GM19455 (cell line): ENCODE results near the gene NPM1.

ENCODE experiments used
- ATAC-seq: cut with Tn5 transposase; IDR thresholded peaks from one replicate; pipeline ENCODE4 v1.9.1; 2021; ENCODE audit not compliant: unreplicated experiment

Gene NPM1

DNA sequence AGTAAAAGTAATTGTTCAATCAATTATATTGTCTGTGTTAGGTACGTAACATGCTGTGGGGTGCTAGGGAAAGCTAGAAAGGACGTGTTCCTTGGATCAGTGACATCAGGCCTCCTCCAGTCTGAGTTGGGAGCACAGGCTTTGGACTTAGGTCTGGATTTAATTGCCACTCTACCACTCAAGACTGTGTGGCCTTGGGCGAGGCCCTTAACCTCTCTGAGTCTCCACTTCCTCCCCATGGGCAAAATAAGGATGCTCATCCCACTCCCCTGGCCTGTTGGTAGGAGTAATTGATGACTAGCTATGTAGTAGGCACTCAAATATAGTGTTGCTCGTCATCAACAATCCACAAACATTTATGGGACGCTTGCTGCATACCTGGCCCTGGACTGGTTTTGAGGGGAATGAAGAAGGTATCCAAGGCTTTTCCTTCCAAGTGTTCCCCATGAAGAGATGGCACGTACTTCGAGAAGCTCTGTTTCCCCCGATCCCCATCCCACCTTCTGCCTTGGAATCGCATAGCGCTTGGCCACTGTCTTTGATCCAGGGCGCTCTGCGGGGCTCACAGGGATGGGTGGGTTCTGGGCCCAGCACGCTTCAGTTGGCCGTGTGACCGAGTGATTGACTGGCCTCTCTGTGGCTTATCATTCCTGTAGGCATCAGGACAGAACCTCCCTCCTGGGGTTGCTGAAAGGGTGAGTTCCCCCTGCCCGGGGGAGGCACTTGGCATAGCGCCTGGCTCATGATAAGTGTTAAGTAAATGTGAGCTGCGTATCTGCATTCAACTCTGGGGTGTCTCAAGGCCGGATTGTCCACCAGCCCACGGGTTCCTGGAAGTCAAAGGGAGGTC is 39.9 kb downstream of the NPM1 start:
- ATAC-seq = no peak

DNA sequence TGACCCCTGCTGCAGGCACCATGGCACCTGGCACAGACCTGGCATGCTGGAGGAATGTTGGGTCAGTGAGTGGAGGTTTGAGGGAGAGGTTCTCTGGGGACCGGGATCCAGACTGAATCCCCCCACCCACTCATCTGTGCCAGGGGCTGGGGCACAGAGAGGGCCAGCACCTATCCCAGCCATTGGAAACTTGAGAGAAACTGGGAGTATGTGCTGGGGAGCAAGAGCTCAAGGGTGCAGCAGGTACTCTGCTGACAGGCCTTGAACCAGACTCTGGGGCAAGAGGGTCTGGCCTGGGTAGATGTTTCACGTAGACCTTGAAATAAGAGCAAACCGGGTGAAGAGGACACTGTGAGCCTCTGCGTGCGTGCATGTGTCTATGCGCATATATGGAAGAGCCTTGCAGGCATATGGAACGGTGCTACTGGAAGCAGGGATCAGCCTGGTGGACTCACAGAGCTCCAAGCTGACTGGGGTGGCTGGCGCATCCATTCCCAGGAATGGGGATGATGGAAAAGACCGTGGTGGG is 40.6 kb downstream of the NPM1 start:
- ATAC-seq = no peak

DNA sequence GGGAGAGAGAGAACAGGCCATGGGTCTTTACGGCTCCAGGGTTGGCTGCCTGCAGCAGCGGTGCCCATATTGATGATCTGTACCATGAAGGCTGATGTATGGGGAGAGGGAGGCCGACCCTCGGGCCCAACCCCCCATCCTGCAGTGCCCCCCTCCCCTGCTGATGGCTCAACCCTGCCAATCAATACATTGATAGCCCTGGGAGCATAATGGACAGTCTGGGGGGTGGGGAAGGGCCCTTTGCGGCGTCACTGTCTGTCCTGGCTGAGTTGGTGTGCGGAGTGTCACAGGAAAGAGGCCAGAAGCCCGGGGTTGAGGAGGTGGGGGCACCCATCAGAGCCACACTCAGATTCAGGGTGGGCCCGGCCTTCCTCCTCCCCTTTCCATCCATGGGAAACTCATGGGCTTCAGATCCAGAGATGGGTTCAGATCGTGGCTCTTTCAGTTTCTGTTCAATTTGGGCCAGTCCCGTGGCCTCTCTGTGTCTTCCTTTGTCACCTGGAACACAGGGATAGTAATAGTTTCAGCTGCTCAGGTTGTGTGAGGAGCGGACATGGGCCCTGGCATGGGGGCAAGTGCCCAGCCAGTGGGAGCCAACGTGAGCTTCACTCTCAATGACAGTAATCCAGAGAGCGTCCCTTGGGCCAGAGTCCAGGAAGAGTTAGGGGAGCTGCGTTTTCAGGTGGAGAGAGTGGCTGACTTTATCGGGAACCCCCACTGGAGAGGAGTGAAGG is 41.3 kb downstream of the NPM1 start:
- no peak for ATAC-seq

DNA sequence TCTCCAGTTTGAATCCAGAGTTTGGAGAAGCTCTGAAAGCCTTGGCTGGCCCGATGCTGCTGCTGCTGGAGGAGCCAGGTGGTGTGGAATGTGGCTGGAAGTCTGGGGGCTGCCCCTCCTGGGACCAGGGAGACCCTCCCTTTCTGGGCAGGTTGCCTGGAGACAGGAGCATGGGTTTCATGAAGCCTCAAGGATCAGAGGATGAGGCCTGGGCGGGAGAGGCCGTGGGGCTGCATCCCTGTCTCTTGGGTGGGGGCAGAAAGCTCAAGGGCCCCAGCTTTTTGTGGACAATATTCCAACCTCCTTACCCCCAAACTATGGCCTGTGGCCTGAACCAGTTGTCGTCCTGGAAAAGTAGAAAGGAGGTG is 41.9 kb downstream of the NPM1 start:
- ATAC-seq = no peak

DNA sequence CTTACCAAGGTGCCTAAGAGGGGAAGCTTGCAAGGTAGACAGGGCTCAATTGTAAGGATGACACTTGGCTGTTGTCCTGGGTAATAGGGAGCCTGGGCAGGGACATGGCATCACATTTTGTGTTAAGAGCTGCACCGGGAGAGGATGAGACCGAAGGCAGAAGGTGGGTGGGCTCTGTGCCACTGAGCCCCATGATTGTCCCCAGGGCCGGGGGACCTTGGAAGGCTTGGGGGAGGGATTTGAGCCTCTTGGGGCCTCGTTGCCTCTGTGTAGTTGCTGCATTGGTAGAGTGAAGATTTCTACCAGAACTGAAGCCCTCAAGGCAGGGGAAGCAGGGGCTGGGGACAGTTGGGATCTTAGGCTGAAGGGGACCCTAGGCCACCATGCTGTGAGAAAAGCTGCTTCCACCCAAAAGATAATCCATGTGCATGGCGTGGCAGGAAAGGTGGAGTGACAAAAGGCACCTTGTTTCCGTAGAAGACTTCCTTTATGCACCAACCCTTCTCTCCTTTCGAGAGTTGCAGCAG is 43.7 kb downstream of the NPM1 start:
- no peak for ATAC-seq

DNA sequence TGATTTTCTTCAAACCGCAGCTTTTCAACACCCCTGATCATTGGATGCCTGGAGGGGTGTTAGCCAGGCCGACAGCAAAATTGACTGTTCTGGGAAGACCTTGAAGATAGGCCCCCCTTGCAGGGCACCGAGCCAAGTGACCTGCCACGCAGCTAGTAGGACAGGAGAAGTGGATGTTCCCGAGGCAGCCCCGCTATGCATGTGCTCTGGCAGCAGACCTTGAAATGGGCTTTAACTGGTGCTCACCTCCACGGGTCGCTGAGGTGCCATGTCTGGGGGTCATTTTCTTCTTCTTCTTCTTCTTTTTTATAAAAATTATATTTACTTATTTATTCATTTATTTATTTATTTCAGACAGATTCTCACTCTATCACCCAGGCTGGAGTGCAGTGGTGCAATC is 44.4 kb downstream of the NPM1 start:
- ATAC-seq = no peak

DNA sequence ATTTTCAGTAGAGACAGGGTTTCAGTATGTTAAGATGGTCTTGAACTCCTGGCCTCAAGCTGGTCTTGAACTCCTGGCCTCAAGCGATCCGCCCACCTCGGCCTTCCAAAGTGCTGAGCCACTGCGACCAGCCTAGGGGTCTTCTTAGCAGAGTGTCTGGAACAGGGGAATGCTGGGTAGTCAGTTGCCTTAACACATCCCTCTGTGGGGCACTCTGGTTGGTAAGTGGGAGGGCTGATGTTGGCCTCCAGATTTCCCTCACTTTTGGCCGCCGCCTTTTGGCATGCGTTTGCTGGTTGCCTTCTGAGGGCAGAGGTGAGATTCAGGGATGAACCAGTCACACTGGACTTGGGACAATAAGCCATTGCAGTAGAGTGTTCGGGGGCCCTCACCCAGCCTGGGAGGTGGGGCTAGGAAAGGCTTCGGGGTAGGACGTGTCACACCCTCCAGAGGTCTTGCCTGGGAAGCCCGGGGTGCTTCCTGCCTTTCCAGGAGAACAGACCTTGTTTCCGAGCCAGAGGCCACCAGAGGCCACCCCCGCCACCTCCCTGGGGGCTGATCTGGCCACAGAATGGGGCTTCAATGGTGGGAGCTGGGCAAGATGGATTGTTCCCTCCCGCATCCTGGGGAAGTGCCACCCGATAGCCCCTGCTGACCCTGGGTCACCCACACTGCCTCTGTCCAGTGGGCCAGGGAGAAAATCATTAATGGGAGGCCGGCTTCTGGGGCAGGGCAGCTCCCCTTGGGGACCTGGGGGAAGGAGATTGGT is 45.1 kb downstream of the NPM1 start:
- ATAC-seq = no peak

DNA sequence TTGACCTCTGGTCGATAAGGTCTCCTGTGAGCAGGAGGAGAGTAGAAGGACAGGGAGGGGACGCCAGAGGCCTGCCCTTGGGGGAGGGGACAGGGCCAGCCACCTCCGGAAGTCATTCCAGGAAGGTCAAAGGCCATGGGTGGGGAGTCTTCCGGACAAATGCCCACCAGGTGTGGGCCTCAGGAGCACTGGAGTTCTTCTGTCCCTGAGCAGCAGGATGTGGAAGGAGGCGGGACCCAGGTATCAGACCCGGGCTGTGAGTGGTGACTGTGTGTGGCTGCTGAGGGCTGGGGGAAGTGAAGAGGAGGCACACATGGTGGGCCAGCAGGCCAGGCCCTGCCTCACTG is 45.7 kb downstream of the NPM1 start:
- ATAC-seq = no peak

DNA sequence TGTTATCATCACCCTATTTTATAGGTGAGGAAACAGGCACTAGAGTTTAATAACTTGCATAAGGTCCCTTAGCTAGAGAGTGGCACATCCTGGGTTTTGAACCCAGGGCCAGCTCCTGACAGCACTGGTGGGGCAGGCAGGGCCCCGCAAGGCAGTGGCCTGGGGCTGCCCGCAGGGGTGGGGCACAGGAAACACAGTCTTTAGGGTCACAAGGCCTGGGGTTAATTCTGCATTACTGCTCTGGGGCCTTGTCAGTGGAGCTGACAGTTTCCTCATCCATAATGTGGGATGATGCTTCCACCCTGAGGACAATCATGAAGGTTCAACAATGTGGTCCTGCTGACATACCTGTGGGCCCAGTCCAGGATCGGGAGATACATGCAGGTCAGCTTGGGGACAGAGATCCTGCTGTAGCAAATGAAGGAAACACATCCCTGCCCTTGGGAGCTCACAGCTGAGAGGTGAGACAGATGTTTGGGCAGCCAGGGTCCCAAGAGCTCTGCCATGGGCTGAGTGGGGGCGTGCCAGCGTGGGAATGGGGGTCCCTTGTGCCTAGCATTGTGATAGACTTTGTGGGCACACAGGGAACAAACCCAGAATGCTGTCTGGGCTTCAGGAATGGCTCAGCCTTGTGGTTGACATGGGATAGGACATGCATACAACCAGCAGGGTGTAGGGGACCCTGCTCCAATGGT is 46.5 kb downstream of the NPM1 start:
- no peak for ATAC-seq

DNA sequence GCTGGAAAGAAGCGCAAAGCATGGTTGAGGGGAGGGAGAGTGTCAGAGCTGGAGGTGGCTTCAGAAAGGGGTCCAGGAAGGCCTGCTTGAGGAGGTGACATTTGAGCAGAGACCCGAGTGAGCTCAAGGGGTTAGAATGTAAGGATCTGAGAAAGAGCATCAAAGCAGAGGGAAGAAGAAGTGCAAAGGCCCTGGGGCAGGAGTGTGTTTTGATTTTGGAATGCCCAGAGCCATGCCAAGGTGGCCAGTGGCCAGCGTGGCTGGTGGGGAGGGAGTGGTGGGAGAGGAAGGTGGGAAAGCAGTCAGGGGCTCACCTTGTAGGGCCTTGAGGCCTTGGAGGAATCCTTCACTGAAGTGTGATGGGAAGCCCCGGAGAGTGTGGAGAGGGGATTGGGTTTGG is 47.2 kb downstream of the NPM1 start:
- ATAC-seq = no peak

DNA sequence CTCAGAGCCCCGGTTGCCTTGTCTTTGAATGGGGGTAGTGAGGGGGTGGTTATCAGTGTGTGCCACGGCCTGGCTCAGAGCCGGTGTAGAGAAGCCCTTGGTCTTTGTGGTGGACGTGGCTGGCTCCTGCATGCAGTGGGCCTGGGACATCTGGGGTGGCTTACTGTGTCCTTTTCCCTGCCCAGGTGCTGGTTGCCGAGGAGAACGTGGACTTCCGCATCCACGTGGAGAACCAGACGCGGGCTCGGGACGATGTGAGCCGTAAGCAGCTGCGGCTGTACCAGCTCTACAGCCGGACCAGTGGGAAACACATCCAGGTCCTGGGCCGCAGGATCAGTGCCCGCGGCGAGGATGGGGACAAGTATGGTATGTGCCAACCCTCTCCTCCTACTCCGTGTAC is 48.3 kb downstream of the NPM1 start:
- ATAC-seq = no peak

DNA sequence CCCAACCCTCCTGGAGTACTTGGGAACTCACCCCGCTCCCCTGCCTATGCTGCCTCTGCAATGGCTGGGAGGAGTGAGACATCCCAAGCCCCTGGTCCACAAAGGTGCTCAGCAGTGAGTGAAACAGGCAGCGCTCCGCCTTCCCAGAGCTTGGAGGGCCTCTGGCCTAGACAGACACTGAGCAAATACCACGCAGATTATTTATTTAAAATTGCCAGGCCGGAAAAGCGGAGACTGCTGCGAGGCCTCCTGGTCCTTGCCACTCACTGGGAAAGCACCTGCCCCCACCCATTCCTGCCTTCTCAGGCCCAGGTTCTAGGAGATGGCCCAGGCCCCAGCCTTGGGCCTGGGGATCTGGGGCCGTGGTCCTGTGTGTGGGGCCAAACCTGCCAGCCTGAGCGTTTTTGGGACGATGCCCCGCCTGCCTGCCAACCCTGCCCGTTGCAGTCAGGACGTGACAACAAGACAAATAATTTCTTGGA is 49.2 kb downstream of the NPM1 start:
- ATAC-seq = no peak

DNA sequence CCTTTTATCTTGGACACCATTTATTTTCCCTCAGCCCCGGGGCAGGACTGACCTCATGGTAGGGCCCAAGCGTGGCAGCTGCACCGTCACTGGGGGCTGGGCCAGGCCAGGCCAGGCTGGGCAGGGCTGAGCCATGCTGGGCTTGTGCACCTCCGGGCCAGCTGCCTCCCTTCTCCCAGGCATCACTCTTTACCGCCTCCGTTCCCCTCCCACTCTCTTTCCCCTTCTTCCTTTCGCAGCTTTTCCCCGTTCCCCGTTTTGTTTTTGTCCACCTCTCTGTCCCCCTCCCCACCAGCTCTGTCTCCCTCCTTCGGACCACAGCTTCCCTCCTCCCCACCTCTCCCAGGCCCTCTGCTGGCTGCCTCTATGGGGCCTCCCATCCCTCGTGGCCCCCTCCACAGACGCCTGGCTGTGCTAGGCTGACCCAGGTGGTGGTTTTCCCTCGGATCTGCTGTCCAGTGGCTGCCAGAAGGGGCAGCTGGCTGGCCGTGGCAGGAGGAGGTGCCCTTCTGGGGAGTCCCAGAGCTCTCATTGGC is 49.7 kb downstream of the NPM1 start:
- no peak for ATAC-seq

DNA sequence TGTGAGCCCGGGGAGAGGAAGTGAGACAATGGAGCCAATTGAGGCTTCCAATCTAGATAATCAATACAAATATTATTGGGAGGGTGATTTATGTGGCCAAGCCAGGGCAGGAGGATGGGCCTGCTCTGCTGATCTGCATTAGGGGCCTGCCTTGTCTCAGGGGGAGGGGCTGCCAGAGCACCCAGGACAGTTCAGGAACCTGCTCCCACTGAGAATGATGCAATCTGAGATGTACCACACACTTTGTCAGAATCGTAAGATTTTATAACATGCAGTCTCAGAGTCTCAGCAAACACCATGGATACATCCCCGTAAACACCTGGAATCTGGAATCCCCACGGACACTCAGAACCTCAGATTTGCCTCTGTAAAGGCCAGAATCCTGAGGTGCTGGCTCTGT is 51.1 kb downstream of the NPM1 start:
- no peak for ATAC-seq

DNA sequence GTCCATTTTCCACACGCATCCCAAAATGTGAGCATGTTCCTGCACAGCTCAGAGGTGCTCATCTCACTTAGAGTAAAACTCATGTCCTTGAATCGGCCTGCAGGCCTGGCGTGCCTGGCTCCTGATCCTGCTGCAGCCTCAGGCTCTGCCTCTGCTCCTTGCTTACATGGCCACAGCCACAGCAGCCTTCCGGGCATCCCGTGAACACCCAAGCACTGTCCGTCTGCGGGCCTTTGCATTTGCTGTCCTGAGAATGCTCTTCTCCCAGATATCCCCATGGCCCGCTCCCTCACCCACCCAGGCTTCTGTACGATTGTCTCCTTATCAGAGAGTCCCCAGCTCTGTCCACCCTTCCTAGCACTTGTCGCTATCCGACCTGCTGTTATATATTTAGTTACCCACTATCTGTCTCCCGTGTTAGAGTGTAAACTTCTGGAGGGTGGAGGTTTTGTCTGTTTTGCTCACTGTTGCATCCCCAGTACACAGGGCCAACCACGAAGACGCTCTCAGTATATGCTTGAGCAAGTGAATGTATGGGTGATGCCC is 53.7 kb downstream of the NPM1 start:
- no peak for ATAC-seq

DNA sequence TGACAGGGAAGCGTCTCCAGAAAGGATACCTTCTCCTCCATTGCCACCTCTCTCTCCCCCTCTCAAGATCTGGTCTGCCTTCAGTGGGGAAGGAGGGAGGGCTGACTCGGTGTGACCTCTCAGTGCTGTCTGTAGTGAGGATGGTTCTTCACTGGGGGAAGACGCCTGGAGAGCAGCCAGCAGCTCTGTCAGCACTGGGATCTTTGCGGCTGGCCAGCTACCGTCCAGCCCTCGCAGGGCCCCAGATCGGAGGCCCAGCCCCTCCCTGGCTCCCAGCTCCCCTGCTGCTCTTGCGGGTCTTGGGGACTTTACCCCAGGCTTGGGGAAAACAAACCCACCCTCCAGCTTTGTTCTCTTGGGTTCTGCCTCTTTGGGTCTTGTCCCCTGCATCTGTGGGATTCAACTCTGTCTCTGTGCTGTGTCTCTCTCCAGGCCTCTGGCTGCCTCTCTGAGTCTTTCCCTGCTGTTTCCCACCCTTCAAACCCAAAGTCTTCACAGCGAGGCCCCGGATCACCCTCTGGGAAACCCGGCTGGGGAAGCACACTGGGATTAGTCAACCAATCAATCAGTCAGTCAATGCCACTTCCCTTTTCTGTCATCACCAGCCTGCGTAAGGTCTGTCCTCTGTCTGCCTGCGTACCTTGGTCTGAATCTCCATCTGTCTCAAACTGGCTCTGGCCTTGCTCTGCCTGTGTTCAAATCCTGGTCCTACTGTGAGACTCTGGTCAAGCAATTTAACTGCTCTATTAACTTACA is 54.8 kb downstream of the NPM1 start:
- no peak for ATAC-seq

DNA sequence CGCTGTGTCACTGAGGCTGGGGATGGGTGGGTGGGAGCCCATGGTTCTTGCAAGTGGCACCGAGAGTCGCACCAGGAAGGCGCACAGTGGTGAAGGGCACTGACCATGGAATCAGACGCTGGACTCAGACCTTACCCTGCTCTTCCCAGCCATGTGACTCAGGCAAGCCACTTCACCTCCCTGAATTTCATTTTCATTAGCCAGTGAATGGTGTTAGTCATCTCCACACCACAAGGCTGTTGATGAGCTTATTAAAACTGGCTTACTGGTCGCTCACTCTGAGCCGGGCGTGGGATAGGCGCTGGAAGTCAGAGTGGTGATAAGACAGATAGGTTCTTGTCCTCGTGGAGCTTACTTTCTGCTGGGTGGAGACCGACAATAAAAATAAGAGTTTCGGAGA is 56.9 kb downstream of the NPM1 start:
- ATAC-seq = no peak

DNA sequence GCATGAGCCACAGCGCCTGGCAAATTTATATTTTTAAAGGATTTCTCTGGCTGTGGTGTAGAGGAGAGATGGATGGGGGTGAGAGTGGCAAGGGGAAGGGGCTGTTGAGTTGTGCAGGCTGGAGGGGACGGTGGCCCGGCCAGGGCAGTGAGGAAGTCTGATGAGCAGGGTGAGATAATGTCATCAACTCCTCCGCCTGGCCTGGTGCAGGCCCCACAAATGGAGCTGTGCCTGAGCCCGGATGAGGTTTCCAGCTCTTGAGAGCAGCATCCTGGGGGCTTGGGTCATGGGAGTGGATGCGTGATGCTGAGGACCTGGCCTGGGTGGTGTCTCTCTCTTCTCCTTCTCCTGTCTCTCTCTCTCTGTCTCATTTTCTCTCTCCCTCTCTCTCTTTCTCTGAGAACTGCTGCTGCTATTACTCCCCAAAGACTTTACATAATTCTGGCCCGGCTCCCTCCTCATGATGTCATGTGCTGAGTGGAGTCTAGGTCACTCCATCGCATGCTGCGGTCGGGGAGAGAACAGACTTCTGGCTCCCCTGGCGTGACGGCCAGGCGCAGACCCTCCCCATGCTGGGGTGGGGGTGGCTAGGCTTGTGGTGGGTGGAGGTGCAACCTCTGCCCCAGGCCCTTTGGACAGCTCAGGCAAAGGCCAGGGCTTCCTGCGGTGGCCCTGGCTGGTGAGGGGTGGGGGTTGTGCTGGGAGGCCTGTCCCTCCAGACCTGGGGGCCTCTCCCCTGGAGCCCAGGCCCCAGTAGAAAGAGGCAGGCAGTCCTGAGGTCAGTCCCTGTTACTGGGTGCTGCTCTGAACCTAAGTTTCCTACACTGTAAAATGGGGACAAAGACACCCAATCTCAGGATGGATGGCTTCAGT is 58.2 kb downstream of the NPM1 start:
- ATAC-seq = no peak
